Nephron (organoid): ENCODE measurements around the gene GSN.

ENCODE experiments used
- H3K27ac Mint-ChIP-seq, 3 experiments: 2 replicates each; pipeline ENCODE4 v1.8.0; 2020; ENCODE audit warnings: mixed read lengths in 3 of 3, mild to moderate bottlenecking in 2 of 3, moderate library complexity in 1 of 3
- H3K27me3 Mint-ChIP-seq: 2 replicates; pipeline ENCODE4 v1.8.0; 2021; ENCODE audit warnings: low read depth, mild to moderate bottlenecking, moderate library complexity, mixed read lengths
- H3K36me3 Mint-ChIP-seq: 2 replicates; pipeline ENCODE4 v1.8.0; 2020; ENCODE audit warnings: low read depth, mixed read lengths
- H3K4me1 Mint-ChIP-seq: 2 replicates; pipeline ENCODE4 v1.8.0; 2020; ENCODE audit warnings: mixed read lengths
- H3K4me3 Mint-ChIP-seq, 3 experiments: 2 replicates each; pipeline ENCODE4 v1.8.0; 2020; ENCODE audit warnings: mild to moderate bottlenecking in 3 of 3, mixed read lengths in 3 of 3, moderate library complexity in 2 of 3
- H3K9me3 Mint-ChIP-seq: 2 replicates; pipeline ENCODE4 v1.8.0; 2020; ENCODE audit warnings: mixed read lengths
- TF ChIP-seq, protein P1 (sequence below), 3 experiments: fragments of 200-600 bp; sonication (generic); IDR thresholded peaks; one replicate each; pipeline ENCODE4 v1.5.0; 2021; ENCODE audit warnings: antibody characterized with exemption in 3 of 3; ENCODE audit not compliant: unreplicated experiment in 3 of 3

GSN gene

GRCh38 chr9:121325387-121325786, 57.4 kb downstream of the GSN start:
- H3K36me3 Mint-ChIP-seq, result peaks cover 37% of the 10 kb centered on the region
- TF ChIP-seq, protein P1, sequence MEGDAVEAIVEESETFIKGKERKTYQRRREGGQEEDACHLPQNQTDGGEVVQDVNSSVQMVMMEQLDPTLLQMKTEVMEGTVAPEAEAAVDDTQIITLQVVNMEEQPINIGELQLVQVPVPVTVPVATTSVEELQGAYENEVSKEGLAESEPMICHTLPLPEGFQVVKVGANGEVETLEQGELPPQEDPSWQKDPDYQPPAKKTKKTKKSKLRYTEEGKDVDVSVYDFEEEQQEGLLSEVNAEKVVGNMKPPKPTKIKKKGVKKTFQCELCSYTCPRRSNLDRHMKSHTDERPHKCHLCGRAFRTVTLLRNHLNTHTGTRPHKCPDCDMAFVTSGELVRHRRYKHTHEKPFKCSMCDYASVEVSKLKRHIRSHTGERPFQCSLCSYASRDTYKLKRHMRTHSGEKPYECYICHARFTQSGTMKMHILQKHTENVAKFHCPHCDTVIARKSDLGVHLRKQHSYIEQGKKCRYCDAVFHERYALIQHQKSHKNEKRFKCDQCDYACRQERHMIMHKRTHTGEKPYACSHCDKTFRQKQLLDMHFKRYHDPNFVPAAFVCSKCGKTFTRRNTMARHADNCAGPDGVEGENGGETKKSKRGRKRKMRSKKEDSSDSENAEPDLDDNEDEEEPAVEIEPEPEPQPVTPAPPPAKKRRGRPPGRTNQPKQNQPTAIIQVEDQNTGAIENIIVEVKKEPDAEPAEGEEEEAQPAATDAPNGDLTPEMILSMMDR (IDR thresholded peaks at IDR 0.05; ENCODE audit: unreplicated experiment in 3 of 3), result no peak
- no peaks in the 10 kb centered on the region for H3K4me1 Mint-ChIP-seq
- no peaks in the 10 kb centered on the region for H3K27me3 Mint-ChIP-seq
- H3K27ac Mint-ChIP-seq, result no peak overlapping the region
- no peak overlapping the region for H3K4me3 Mint-ChIP-seq
- H3K9me3 Mint-ChIP-seq, result no peaks in the 10 kb centered on the region

- TF ChIP-seq, protein P1 (IDR thresholded peaks at IDR 0.05; ENCODE audit: unreplicated experiment in 3 of 3), result no peak
- no peak overlapping the region for H3K4me3 Mint-ChIP-seq
- no peak overlapping the region for H3K27ac Mint-ChIP-seq
- H3K4me1 Mint-ChIP-seq, result no peaks in the 10 kb centered on the region
- no peaks in the 10 kb centered on the region for H3K9me3 Mint-ChIP-seq
- H3K36me3 Mint-ChIP-seq, result peaks cover 46% of the 10 kb centered on the region
- H3K27me3 Mint-ChIP-seq, result no peaks in the 10 kb centered on the region
These were observed 58.3 kb downstream of the GSN start for GRCh38 chr9:121326130-121326838.

DNA sequence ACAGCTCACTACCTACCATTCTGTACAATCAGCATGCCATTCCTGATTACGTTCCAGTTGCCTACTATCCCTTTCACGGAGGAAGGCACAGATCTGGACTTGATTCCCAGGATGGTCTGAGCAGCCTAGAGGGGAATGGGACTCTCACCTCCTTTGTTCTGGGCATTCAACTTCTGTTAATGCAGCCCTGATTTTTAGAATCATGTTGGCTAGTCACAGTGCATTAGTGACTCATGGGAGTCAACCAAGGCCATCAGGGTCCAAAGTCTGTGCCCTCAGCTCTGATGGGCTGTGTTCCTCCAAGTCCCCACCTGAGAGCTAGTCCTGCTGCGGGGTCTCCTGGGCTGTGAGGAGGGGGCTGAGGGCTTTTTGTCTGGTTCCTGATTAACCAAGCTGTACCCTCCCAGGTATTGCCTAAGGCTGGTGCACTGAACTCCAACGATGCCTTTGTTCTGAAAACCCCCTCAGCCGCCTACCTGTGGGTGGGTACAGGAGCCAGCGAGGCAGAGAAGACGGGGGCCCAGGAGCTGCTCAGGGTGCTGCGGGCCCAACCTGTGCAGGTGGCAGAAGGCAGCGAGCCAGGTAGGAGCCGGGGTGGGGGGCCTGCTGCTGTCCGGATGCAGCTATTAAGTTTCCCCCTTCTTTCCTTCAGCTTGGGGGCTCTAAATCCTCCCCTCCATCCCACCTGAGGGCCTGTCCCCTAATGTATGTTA, 59.1 kb downstream of the GSN start:
- peaks cover 46% of the 10 kb centered on the region for H3K36me3 Mint-ChIP-seq
- no peak overlapping the region for H3K4me3 Mint-ChIP-seq

GRCh38 chr9:121328476-121328875, 60.5 kb downstream of the GSN start:
- no peak overlapping the region for H3K4me3 Mint-ChIP-seq
- no peaks in the 10 kb centered on the region for H3K4me1 Mint-ChIP-seq
- no peaks in the 10 kb centered on the region for H3K9me3 Mint-ChIP-seq
- TF ChIP-seq, protein P1 (IDR thresholded peaks at IDR 0.05; ENCODE audit: unreplicated experiment in 3 of 3), result no peak
- H3K27ac Mint-ChIP-seq, result no peak overlapping the region
- H3K36me3 Mint-ChIP-seq, result peaks cover 35% of the 10 kb centered on the region
- H3K27me3 Mint-ChIP-seq, result no peaks in the 10 kb centered on the region

More for the DNA sequence above, 59.1 kb downstream of the GSN start:
- H3K4me1 Mint-ChIP-seq, result no peaks in the 10 kb centered on the region
- H3K9me3 Mint-ChIP-seq, result no peaks in the 10 kb centered on the region
- TF ChIP-seq, protein P1 (IDR thresholded peaks at IDR 0.05; ENCODE audit: unreplicated experiment in 3 of 3), result no peak
- no peaks in the 10 kb centered on the region for H3K27me3 Mint-ChIP-seq
- H3K27ac Mint-ChIP-seq, result no peak overlapping the region

GRCh38 chr9:121328876-121329681, 61.1 kb downstream of the GSN start:
- Mint-ChIP-seq H3K36me3 (peaks cover 32% of the 10 kb centered on the region), H3K27ac (no peak overlapping the region), H3K9me3 (no peaks in the 10 kb centered on the region), H3K27me3 (no peaks in the 10 kb centered on the region), H3K4me1 (no peaks in the 10 kb centered on the region), H3K4me3 (no peak overlapping the region)
- TF ChIP-seq, protein P1 (IDR thresholded peaks at IDR 0.05; ENCODE audit: unreplicated experiment in 3 of 3), result no peak
